Retinal pigment epithelial cell (primary cell): ENCODE measurements around the gene GRAMD1B.

Experiments
- DNase-seq: peaks from one replicate; pipeline ENCODE4 v3.0.0-alpha.2; 2010; ENCODE audit warnings: low read depth
- H3K4me3 ChIP-seq: 2 replicates; pipeline ENCODE4 v1.5.1; 2011; ENCODE audit warnings: mild to moderate bottlenecking, low read length, control low read depth, moderate library complexity
- TF ChIP-seq, protein P1 (sequence below): conservative IDR thresholded peaks from 2 replicates; pipeline ENCODE4 v1.5.1; 2011; ENCODE audit warnings: low read depth, low read length, control low read depth, inconsistent platforms

GRAMD1B gene

DNA sequence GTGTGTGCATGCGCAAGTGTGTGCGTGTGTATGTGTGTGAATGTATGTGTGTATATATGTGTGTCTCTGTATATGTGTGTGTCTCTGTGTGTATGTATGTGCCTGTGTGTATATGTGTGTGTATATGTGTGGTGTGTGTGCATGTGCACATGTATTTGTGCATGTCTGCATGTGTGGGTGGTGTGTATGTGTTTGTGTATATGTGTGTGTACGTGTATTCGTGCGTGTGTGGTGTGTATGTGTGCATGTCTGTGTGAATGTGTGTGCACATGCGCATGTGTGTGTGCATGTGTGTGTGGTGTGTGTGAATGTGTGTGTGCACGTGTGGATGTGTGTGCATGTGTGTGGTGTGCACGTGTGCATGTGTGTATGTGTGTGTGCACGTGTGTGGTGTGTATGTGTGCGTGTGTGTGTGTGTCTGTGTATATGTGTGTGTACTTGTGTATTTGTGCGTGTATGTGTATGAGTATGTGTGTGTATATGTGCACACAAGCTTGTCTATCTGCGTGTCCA, 153.0 kb downstream of the GRAMD1B start:
- TF ChIP-seq, protein P1, sequence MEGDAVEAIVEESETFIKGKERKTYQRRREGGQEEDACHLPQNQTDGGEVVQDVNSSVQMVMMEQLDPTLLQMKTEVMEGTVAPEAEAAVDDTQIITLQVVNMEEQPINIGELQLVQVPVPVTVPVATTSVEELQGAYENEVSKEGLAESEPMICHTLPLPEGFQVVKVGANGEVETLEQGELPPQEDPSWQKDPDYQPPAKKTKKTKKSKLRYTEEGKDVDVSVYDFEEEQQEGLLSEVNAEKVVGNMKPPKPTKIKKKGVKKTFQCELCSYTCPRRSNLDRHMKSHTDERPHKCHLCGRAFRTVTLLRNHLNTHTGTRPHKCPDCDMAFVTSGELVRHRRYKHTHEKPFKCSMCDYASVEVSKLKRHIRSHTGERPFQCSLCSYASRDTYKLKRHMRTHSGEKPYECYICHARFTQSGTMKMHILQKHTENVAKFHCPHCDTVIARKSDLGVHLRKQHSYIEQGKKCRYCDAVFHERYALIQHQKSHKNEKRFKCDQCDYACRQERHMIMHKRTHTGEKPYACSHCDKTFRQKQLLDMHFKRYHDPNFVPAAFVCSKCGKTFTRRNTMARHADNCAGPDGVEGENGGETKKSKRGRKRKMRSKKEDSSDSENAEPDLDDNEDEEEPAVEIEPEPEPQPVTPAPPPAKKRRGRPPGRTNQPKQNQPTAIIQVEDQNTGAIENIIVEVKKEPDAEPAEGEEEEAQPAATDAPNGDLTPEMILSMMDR: no peak
- H3K4me3 ChIP-seq: no peak overlapping the region
- no peak for DNase-seq

- DNase-seq: no peak
- H3K4me3 ChIP-seq: no peak overlapping the region
- TF ChIP-seq, protein P1: no peak
These were observed 154.1 kb downstream of the GRAMD1B start for GRCh38 chr11:123584186-123584585.

DNA sequence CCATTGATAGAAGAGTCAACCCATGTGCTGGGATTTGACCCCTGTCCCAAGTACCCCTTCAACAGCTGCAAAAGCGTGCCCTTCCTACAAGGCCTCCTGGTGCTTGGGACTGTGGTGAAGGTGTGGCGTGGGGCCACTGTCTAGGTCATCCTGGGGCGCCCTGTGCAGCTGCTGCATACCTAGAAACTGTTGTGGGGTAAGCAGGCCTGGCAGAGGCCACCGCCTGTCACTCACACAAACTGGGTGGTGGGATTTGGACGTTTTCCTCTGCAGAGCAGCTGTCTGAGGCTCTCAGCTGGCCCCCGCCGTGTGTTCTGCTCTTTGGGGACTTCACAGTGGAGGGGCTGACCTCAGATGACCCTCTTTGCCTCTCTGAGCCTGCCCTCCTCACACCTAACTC, 154.7 kb downstream of the GRAMD1B start:
- DNase-seq: no peak
- H3K4me3 ChIP-seq: no peak overlapping the region
- TF ChIP-seq, protein P1: no peak

GRCh38 chr11:123585206-123585605, 155.1 kb downstream of the GRAMD1B start:
- no peak for DNase-seq
- TF ChIP-seq, protein P1: no peak
- no peak overlapping the region for H3K4me3 ChIP-seq

GRCh38 chr11:123585706-123586105, 155.6 kb downstream of the GRAMD1B start:
- H3K4me3 ChIP-seq: no peak overlapping the region
- TF ChIP-seq, protein P1: no peak
- DNase-seq: no peak

DNA sequence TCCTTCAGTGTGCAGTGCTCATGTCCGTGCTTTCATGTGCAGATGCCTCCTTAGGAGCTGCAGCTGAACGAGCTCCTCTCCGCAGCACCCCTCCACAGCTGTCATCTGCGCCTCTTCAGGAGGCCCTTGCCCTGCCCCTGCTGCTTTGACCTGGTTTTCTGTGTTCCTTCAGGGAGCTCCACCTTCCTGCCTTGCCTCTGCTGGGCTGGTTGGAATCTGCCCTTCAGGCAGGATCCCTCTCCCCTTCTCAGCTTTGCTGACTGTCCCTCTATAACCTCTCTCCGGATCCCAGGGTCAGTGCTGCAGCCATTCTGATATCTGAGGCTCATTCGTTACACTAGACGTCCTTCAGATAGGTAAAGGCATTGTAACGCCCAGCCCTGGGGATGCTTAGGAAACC, 156.5 kb downstream of the GRAMD1B start:
- no peak overlapping the region for H3K4me3 ChIP-seq
- DNase-seq: no peak
- TF ChIP-seq, protein P1: no peak

DNA sequence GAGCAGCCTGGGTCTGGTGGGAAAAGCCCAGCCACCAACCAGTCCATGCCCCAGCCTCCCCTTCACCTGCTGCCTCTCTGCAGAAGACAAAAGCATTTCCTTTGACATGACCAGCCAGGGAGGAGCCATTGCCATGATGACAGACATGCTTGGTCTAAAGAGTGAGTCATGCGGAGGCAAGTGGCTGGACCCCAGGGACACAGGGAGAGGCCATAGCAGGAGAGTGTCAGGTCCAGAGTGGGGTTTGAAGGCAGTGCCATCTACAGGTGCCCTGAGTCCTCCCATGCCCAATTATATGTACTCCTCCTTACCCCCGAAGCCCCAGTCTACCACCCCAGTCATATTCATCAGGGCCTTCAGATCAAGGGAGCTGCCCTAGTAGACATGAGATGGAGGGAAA, 157.0 kb downstream of the GRAMD1B start:
- no peak overlapping the region for H3K4me3 ChIP-seq
- DNase-seq: no peak
- TF ChIP-seq, protein P1: no peak
